Suprapubic skin (tissue), 4 donors: ENCODE results near the gene TANGO6.

Experiments used
- CTCF ChIP-seq, 2 donors: fragments of 200-600 bp in 1 of 2; fragments of 450-650 bp in 1 of 2; sonication (generic) in 1 of 2; IDR thresholded peaks; one replicate each; pipeline ENCODE4 v1.5.1; 2016 to 2019; ENCODE audit warnings: antibody characterized with exemption in 2 of 2, mild to moderate bottlenecking in 1 of 2, moderate library complexity in 1 of 2
- EP300 ChIP-seq: sonication (generic); formaldehyde crosslinking; IDR thresholded peaks from one replicate; pipeline ENCODE4 v1.6.1; 2017; ENCODE audit warnings: antibody characterized with exemption
- POLR2AphosphoS5 ChIP-seq, 3 donors: sonication (generic); formaldehyde crosslinking; IDR thresholded peaks; one replicate each; pipeline ENCODE4 v1.6.1; 2017; ENCODE audit warnings: antibody characterized with exemption in 3 of 3

DNA sequence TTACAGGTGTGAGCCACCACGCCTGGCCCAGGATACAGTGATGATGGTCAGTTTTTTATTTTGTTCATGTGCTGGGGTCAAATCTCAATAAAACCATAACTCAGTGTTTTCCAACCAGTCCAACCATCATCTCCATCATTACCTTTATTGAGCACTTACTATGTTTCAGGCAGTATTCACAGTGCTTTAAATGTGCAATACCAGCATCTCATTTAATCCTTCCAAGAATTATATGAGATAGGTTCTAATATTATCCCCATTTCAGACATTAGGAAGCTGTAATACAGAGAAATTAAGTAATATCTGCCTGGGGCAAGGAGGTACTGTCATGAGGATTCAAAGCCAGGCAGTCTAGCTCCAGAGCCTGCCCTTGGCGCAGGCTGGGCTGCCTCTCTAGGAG lies 36.9 kb upstream of the TANGO6 start:
- TF ChIP-seq CTCF (IDR thresholded peaks at IDR 0.05) (no peak), POLR2AphosphoS5 (IDR thresholded peaks at IDR 0.05) (no peak), EP300 (no peak)
